HEK293 (cell line): ENCODE measurements around the gene NPFFR2.

ENCODE experiments used
- CTCF ChIA-PET: fragments of 350-600 bp; formaldehyde crosslinking; extraction: SDS; loops from one replicate; lab custom pipeline; 2021; ENCODE audit warnings: antibody characterized with exemption; lab: Yijun Ruan, JAX
- POLR2A ChIA-PET: fragments of 300-600 bp; formaldehyde crosslinking; extraction: SDS; loops from one replicate; lab custom pipeline; 2020; ENCODE audit warnings: antibody characterized with exemption, inconsistent platforms; lab: Yijun Ruan, JAX
- H3K27ac ChIP-seq: fragments of 200-500 bp; sonication (Bioruptor generic); 2 replicates; pipeline ENCODE4 v1.5.1; 2014; ENCODE audit warnings: low read depth, low read length, control low read depth, inconsistent platforms; ENCODE audit errors: extremely low read depth
- H3K36me3 ChIP-seq, 2 experiments: fragments of 200-500 bp in 1 of 2; sonication (Bioruptor generic) in 1 of 2; 1 replicate in 1 of 2; 2 replicates in 1 of 2; pipeline ENCODE4 v1.5.1; 2014 to 2017; ENCODE audit warnings: inconsistent platforms in 2 of 2, low read length in 2 of 2; ENCODE audit not compliant: control insufficient read depth in 2 of 2, insufficient read depth in 1 of 2
- H3K4me1 ChIP-seq: fragments of 200-500 bp; sonication (Bioruptor generic); 2 replicates; pipeline ENCODE4 v1.5.1; 2014; ENCODE audit warnings: mild to moderate bottlenecking, low read length, inconsistent platforms; ENCODE audit not compliant: control insufficient read depth, insufficient read depth
- H3K4me3 ChIP-seq: 2 replicates; pipeline ENCODE4 v1.5.1; 2011; ENCODE audit warnings: low read depth, mild to moderate bottlenecking, control low read depth, low read length, moderate library complexity
- H3K9me3 ChIP-seq: fragments of 200-500 bp; sonication (Bioruptor generic); 2 replicates; pipeline ENCODE4 v1.5.1; 2014; ENCODE audit warnings: low read depth, low read length, inconsistent platforms; ENCODE audit not compliant: control insufficient read depth, insufficient read depth
- BCL11A ChIP-seq: fragments of 450-650 bp; formaldehyde crosslinking; IDR thresholded peaks from 2 replicates; pipeline ENCODE4 v1.5.1; 2016; ENCODE audit warnings: low read depth, missing biosample characterization, missing genetic modification characterization
- GLIS1 ChIP-seq: fragments of 450-650 bp; formaldehyde crosslinking; IDR thresholded peaks from 2 replicates; pipeline ENCODE4 v1.5.1; 2016; ENCODE audit warnings: missing biosample characterization, missing genetic modification characterization
- KLF16 ChIP-seq: fragments of 450-650 bp; formaldehyde crosslinking; IDR thresholded peaks from 2 replicates; pipeline ENCODE4 v1.5.1; 2017; ENCODE audit warnings: missing biosample characterization, missing genetic modification characterization
- YY1 ChIP-seq: fragments of 450-650 bp; formaldehyde crosslinking; IDR thresholded peaks from 2 replicates; pipeline ENCODE4 v1.5.1; 2018; ENCODE audit warnings: missing biosample characterization, missing genetic modification characterization
- ZBTB48 ChIP-seq: fragments of 450-650 bp; formaldehyde crosslinking; IDR thresholded peaks from 2 replicates; pipeline ENCODE4 v1.5.1; 2016; ENCODE audit warnings: missing biosample characterization, missing genetic modification characterization
- ZFP37 ChIP-seq: fragments of 450-650 bp; formaldehyde crosslinking; IDR thresholded peaks from 2 replicates; pipeline ENCODE4 v1.5.1; 2016; ENCODE audit warnings: missing biosample characterization, missing genetic modification characterization
- ZNF16 ChIP-seq: fragments of 450-650 bp; formaldehyde crosslinking; IDR thresholded peaks from 2 replicates; pipeline ENCODE4 v1.5.1; 2016; ENCODE audit warnings: low read depth, missing biosample characterization, missing genetic modification characterization
- ZNF366 ChIP-seq: fragments of 450-650 bp; formaldehyde crosslinking; conservative IDR thresholded peaks from 2 replicates; pipeline ENCODE4 v1.5.1; 2016; ENCODE audit warnings: missing biosample characterization, missing genetic modification characterization
- ZNF394 ChIP-seq: fragments of 450-650 bp; formaldehyde crosslinking; IDR thresholded peaks from 2 replicates; pipeline ENCODE4 v1.5.1; 2016; ENCODE audit warnings: missing biosample characterization, missing genetic modification characterization, mild to moderate bottlenecking, moderate library complexity, borderline replicate concordance
- ZNF510 ChIP-seq: fragments of 450-650 bp; formaldehyde crosslinking; IDR thresholded peaks from 2 replicates; pipeline ENCODE4 v1.5.1; 2018; ENCODE audit warnings: mild to moderate bottlenecking, missing genetic modification characterization, missing biosample characterization; ENCODE audit not compliant: insufficient replicate concordance
- ZNF558 ChIP-seq: fragments of 450-650 bp; formaldehyde crosslinking; IDR thresholded peaks from 2 replicates; pipeline ENCODE4 v1.5.1; 2016; ENCODE audit warnings: missing biosample characterization, missing genetic modification characterization
- ZNF624 ChIP-seq: fragments of 450-650 bp; formaldehyde crosslinking; IDR thresholded peaks from 2 replicates; pipeline ENCODE4 v1.5.1; 2017; ENCODE audit warnings: missing biosample characterization, missing genetic modification characterization
- ZNF677 ChIP-seq: fragments of 450-650 bp; IDR thresholded peaks from 2 replicates; pipeline ENCODE4 v1.5.0; 2018; ENCODE audit warnings: missing biosample characterization, mild to moderate bottlenecking, missing genetic modification characterization, moderate library complexity
- ZNF777 ChIP-seq: fragments of 450-650 bp; formaldehyde crosslinking; IDR thresholded peaks from 2 replicates; pipeline ENCODE4 v1.5.1; 2017; ENCODE audit warnings: missing biosample characterization, missing genetic modification characterization, borderline replicate concordance
- ZNF830 ChIP-seq: fragments of 450-650 bp; IDR thresholded peaks from 2 replicates; pipeline ENCODE4 v1.5.0; 2018; ENCODE audit warnings: missing biosample characterization, missing genetic modification characterization, low read depth, mild to moderate bottlenecking, moderate library complexity
- TF ChIP-seq, protein P1 (sequence below): fragments of 450-650 bp; formaldehyde crosslinking; IDR thresholded peaks from 2 replicates; pipeline ENCODE4 v1.5.1; 2016; ENCODE audit warnings: missing biosample characterization, missing genetic modification characterization
- TF ChIP-seq, protein P2 (sequence below): fragments of 450-650 bp; formaldehyde crosslinking; IDR thresholded peaks from 2 replicates; pipeline ENCODE4 v1.5.1; 2016; ENCODE audit warnings: missing biosample characterization, missing genetic modification characterization
- TF ChIP-seq, protein P3 (sequence below): IDR thresholded peaks from 2 replicates; pipeline ENCODE4 v1.6.1; 2011; ENCODE audit warnings: mild to moderate bottlenecking, low read depth, low read length, borderline replicate concordance
- TF ChIP-seq, protein P4 (sequence below): fragments of 450-650 bp; formaldehyde crosslinking; IDR thresholded peaks from 2 replicates; pipeline ENCODE4 v1.5.1; 2016; ENCODE audit warnings: missing biosample characterization, missing genetic modification characterization
- TF ChIP-seq, protein P5 (sequence below): fragments of 450-650 bp; formaldehyde crosslinking; IDR thresholded peaks from 2 replicates; pipeline ENCODE4 v1.5.1; 2016; ENCODE audit warnings: missing biosample characterization, missing genetic modification characterization, borderline replicate concordance
- TF ChIP-seq, protein P6 (sequence below): fragments of 450-650 bp; formaldehyde crosslinking; IDR thresholded peaks from 2 replicates; pipeline ENCODE4 v1.5.1; 2016; ENCODE audit warnings: missing biosample characterization, missing genetic modification characterization

NPFFR2 gene

DNA sequence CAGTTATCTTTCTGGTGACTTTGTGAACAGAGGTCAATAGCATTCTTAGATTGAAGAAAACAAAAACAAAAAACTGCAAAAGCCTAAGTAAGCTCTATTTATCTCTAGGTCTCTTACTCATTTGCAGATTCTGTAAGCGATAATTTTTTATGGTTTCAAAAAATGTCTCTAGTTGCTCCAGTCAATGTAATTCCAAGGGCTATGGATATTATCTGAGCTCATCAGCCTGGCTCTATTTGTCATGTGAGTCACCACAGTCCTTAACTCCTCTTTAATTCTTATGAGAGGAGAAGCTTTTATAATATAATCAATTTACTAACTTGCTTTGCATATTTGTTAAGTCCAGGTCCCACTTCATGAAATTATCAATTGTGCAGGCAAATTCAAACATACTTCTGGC lies 79.1 kb downstream of the NPFFR2 start:
- POLR2A ChIA-PET: no interaction called here
- Histone ChIP-seq H3K9me3 (no peaks in the 10 kb centered on the region), H3K4me1 (no peaks in the 10 kb centered on the region), H3K36me3 (no peaks in the 10 kb centered on the region), H3K4me3 (no peak overlapping the region), H3K27ac (no peak overlapping the region)
- CTCF ChIA-PET: interaction anchor here (0.6 kb wide), 1 partner anchor 392 kb away, joined by 3 read pairs; no protein-coding TSS in a partner anchor
- TF ChIP-seq ZNF366 (tag by site-specific recombination): 0 out of 2 replicates have a peak, but pooled peaks have one; percentile 1
- TF ChIP-seq ZNF624: no peak
- peak; percentile 62; the same call in 1 of the 2 replicates for TF ChIP-seq ZNF394
- TF ChIP-seq ZNF677: no peak
- TF ChIP-seq KLF16 (tag by site-specific recombination): no peak

DNA sequence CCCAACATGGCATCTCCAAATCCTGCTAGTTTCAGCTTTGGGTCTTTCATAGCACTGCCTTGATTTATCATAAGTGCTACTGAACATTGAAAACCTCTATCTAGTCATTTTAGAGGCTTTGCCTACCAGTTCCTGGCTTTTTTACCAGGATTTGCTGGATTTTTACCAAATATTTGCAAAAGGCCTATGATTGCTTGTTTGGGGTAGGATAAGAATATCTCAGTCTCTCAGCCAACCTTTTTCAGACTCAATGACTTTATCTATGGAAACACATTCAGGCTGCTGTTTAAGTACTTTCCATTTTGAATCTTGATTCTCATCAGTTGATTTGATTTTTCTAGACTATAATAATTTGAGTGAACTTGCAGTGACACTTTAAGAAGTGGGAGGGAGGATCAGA lies 80.1 kb downstream of the NPFFR2 start:
- H3K4me1 ChIP-seq: no peaks in the 10 kb centered on the region
- no peak overlapping the region for H3K4me3 ChIP-seq
- no peak overlapping the region for H3K27ac ChIP-seq
- no peaks in the 10 kb centered on the region for H3K9me3 ChIP-seq
- TF ChIP-seq ZBTB48 (tag by site-specific recombination) (no peak), BCL11A (tag by site-specific recombination) (no peak), KLF16 (tag by site-specific recombination) (no peak), ZNF16 (no peak)
- TF ChIP-seq, protein P1, sequence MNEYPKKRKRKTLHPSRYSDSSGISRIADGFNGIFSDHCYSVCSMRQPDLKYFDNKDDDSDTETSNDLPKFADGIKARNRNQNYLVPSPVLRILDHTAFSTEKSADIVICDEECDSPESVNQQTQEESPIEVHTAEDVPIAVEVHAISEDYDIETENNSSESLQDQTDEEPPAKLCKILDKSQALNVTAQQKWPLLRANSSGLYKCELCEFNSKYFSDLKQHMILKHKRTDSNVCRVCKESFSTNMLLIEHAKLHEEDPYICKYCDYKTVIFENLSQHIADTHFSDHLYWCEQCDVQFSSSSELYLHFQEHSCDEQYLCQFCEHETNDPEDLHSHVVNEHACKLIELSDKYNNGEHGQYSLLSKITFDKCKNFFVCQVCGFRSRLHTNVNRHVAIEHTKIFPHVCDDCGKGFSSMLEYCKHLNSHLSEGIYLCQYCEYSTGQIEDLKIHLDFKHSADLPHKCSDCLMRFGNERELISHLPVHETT (tag by site-specific recombination): no peak
- TF ChIP-seq, protein P2, sequence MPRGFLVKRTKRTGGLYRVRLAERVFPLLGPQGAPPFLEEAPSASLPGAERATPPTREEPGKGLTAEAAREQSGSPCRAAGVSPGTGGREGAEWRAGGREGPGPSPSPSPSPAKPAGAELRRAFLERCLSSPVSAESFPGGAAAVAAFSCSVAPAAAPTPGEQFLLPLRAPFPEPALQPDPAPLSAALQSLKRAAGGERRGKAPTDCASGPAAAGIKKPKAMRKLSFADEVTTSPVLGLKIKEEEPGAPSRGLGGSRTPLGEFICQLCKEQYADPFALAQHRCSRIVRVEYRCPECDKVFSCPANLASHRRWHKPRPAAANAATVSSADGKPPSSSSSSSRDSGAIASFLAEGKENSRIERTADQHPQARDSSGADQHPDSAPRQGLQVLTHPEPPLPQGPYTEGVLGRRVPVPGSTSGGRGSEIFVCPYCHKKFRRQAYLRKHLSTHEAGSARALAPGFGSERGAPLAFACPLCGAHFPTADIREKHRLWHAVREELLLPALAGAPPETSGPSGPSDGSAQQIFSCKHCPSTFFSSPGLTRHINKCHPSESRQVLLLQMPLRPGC (tag by site-specific recombination): no peak
- TF ChIP-seq, protein P3, sequence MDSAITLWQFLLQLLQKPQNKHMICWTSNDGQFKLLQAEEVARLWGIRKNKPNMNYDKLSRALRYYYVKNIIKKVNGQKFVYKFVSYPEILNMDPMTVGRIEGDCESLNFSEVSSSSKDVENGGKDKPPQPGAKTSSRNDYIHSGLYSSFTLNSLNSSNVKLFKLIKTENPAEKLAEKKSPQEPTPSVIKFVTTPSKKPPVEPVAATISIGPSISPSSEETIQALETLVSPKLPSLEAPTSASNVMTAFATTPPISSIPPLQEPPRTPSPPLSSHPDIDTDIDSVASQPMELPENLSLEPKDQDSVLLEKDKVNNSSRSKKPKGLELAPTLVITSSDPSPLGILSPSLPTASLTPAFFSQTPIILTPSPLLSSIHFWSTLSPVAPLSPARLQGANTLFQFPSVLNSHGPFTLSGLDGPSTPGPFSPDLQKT: no peak
- no peaks in the 10 kb centered on the region for H3K36me3 ChIP-seq
- ChIA-PET POLR2A (no interaction called here), CTCF (no interaction called here)

DNA sequence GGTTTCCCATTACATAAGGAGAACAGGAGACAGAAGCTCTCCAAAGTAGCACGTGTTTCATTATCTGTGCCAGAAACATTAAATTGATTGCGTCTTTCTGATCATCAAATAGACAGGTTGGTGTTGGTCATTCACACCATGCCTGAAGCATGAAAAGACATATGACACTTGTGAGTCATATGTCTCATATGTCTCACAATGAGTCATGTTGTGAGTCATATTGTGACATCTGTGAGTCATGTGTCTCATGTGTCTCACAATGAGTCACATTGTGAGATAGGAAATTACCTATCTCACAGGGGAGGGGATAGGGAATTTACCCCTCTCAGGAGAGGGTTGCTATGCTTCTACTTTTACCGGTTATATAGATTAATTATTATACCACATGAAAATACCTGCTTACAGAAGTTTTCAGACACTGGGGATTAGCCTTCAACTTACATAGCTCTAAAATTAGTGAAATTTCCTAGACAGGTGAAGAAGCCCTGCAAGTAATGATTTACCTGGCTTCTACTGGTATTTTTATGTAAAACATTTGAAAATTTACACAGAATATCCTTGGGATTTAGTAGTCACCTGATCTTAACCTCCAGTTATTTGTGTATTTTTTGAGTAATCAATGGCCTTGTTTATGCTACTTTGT lies 80.8 kb downstream of the NPFFR2 start:
- H3K4me3 ChIP-seq: no peak overlapping the region
- ChIA-PET POLR2A (no interaction called here), CTCF (interaction anchor here (0.6 kb wide), 1 partner anchor 116 kb away, joined by 3 read pairs; no protein-coding TSS in a partner anchor)
- no peaks in the 10 kb centered on the region for H3K9me3 ChIP-seq
- no peak overlapping the region for H3K27ac ChIP-seq
- H3K4me1 ChIP-seq: no peaks in the 10 kb centered on the region
- no peaks in the 10 kb centered on the region for H3K36me3 ChIP-seq
- TF ChIP-seq ZNF366 (tag by site-specific recombination) (peak; percentile 99), ZNF558 (tag by site-specific recombination) (peak; percentile 92; the same call in 1 of the 2 replicates), ZNF510 (no peak), GLIS1 (peak; percentile 26; the same call in 1 of the 2 replicates), YY1 (tag by site-specific recombination) (no peak), ZNF830 (tag by site-specific recombination) (no peak), ZFP37 (tag by site-specific recombination) (peak; percentile 94), ZNF777 (tag by site-specific recombination) (no peak)
- TF ChIP-seq, protein P4, sequence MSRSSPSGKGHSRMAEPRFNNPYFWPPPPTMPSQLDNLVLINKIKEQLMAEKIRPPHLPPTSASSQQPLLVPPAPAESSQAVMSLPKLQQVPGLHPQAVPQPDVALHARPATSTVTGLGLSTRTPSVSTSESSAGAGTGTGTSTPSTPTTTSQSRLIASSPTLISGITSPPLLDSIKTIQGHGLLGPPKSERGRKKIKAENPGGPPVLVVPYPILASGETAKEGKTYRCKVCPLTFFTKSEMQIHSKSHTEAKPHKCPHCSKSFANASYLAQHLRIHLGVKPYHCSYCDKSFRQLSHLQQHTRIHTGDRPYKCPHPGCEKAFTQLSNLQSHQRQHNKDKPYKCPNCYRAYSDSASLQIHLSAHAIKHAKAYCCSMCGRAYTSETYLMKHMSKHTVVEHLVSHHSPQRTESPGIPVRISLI (tag by site-specific recombination): peak; percentile 83
- TF ChIP-seq, protein P5, sequence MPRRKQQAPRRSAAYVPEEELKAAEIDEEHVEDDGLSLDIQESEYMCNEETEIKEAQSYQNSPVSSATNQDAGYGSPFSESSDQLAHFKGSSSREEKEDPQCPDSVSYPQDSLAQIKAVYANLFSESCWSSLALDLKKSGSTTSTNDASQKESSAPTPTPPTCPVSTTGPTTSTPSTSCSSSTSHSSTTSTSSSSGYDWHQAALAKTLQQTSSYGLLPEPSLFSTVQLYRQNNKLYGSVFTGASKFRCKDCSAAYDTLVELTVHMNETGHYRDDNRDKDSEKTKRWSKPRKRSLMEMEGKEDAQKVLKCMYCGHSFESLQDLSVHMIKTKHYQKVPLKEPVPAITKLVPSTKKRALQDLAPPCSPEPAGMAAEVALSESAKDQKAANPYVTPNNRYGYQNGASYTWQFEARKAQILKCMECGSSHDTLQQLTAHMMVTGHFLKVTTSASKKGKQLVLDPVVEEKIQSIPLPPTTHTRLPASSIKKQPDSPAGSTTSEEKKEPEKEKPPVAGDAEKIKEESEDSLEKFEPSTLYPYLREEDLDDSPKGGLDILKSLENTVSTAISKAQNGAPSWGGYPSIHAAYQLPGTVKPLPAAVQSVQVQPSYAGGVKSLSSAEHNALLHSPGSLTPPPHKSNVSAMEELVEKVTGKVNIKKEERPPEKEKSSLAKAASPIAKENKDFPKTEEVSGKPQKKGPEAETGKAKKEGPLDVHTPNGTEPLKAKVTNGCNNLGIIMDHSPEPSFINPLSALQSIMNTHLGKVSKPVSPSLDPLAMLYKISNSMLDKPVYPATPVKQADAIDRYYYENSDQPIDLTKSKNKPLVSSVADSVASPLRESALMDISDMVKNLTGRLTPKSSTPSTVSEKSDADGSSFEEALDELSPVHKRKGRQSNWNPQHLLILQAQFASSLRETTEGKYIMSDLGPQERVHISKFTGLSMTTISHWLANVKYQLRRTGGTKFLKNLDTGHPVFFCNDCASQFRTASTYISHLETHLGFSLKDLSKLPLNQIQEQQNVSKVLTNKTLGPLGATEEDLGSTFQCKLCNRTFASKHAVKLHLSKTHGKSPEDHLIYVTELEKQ (tag by site-specific recombination): peak; percentile 98
- TF ChIP-seq, protein P6, sequence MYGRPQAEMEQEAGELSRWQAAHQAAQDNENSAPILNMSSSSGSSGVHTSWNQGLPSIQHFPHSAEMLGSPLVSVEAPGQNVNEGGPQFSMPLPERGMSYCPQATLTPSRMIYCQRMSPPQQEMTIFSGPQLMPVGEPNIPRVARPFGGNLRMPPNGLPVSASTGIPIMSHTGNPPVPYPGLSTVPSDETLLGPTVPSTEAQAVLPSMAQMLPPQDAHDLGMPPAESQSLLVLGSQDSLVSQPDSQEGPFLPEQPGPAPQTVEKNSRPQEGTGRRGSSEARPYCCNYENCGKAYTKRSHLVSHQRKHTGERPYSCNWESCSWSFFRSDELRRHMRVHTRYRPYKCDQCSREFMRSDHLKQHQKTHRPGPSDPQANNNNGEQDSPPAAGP (tag by site-specific recombination): peak; percentile 88
